GM23248 (cell line): ENCODE measurements around the gene GNS.

Experiments used
- EZH2 ChIP-seq: fragments of 200-600 bp; sonication (generic); IDR thresholded peaks from 2 replicates; pipeline ENCODE4 v1.6.1; 2018; ENCODE audit warnings: antibody characterized with exemption, mild to moderate bottlenecking; ENCODE audit not compliant: insufficient read depth, poor library complexity, severe bottlenecking
- EZH2phosphoT487 ChIP-seq: fragments of 200-600 bp; sonication (generic); IDR thresholded peaks from 2 replicates; pipeline ENCODE4 v1.6.1; 2018; ENCODE audit warnings: antibody characterized with exemption, moderate library complexity, mild to moderate bottlenecking, low read depth; ENCODE audit not compliant: insufficient read depth

DNA sequence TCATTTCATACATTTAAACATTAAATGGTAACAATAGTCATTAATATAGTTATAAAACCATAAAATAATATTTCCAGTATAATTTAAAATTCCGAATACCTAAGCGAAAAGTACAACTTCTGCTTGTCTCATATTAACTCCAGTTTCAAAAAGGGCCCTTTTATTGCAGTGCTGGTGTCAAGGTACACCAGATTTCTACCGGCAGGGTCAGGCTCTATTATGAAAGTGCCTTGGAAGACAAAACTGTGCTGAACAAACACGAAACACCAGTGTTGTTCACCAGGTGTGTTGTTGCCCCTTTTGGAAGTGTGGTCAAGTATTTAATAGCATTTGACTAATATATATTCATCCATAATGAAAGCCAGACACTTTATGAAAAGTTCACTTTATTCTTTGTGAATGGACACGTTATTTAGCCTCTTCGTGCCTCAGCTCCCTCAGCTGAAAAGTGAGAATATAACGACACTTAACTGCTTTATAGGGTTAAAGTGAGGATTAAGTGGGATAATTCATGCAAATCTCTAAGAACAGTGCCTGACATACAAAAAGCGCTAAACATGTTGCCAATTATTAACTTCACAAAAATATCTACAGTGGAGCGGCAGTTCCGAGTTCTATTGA, 20.3 kb upstream of the GNS start:
- TF ChIP-seq EZH2, result no peak
- TF ChIP-seq EZH2phosphoT487, result no peak
